Ovary (tissue), 9 donors: ENCODE measurements around the gene TREH. TPM values are rescaled to one million over a fixed set of nuclear protein-coding genes. Genes with fewer than 3 reads are reported as not detected.

Source experiments
- DNase-seq, 5 donors: peaks; one replicate each; pipeline ENCODE4 v3.0.0-alpha.2; 2019 to 2020
- H3K27ac ChIP-seq, 2 donors: fragments of 200-600 bp; one replicate each; pipeline versions ENCODE4 v1.5.1 to v1.8.0; 2019 to 2022
- H3K27me3 ChIP-seq: fragments of 200-600 bp; one replicate; pipeline ENCODE4 v1.8.0; 2022
- H3K36me3 ChIP-seq: fragments of 200-600 bp; sonication (generic); one replicate; pipeline ENCODE4 v1.5.1; 2019
- H3K4me1 ChIP-seq: one replicate; pipeline ENCODE4 v1.8.1; 2013; ENCODE audit warnings: mild to moderate bottlenecking, moderate library complexity; ENCODE audit not compliant: insufficient read depth
- H3K4me3 ChIP-seq: fragments of 200-600 bp; sonication (generic); one replicate; pipeline ENCODE4 v1.5.1; 2017
- H3K9me3 ChIP-seq, 2 donors: fragments of 200-600 bp in 1 of 2; sonication (generic) in 1 of 2; one replicate each; pipeline versions ENCODE4 v1.5.1 to v1.8.1; 2013 to 2019; ENCODE audit warnings: mild to moderate bottlenecking in 1 of 2, moderate library complexity in 1 of 2
- CTCF ChIP-seq, 3 donors: fragments of 450-650 bp in 2 of 3; fragments of 200-600 bp in 1 of 3; IDR thresholded peaks; one replicate each; pipeline versions ENCODE4 v1.5.1 to v1.8.0; 2016 to 2022; ENCODE audit warnings: antibody characterized with exemption in 3 of 3, mild to moderate bottlenecking in 1 of 3
- EP300 ChIP-seq: sonication (generic); formaldehyde crosslinking; IDR thresholded peaks from one replicate; pipeline ENCODE4 v1.6.1; 2017; ENCODE audit warnings: antibody characterized with exemption
- POLR2A ChIP-seq: fragments of 450-650 bp; IDR thresholded peaks from one replicate; pipeline ENCODE4 v1.6.1; 2017; ENCODE audit warnings: antibody characterized with exemption, mild to moderate bottlenecking, moderate library complexity
- WGBS, 3 donors: extraction: QIAGEN DNeasy Blood & Tissue Kit in 1 of 3; methylation state at CpG; one replicate each; pipeline versions ENCODE4 v1.1.5 to v1.1.7; 2013 to 2017; 5-methylcytosine and 5-hydroxymethylcytosine counted together
- intact Hi-C, 4 donors: fragments of 100-400 bp; cut with DNase I; formaldehyde crosslinking; loops; one replicate each; pipeline versions ENCODE4 v1.11.0 to v1.15.1; 2022 to 2023
- polyA plus RNA-seq, 2 donors: library from polyadenylated mRNA; stranded (reverse); fragments of 200-250 nt in 1 of 2; fragments of 350-450 nt in 1 of 2; fragmentation: Illumina TruSeq in 1 of 2; extraction: RNeasy Lipid Tissue Mini Kit (QIAGEN cat#74804) in 1 of 2; gene quantifications; one replicate each; pipeline ENCODE4 v1.2.3, GENCODE V29; 2013 to 2014
- total RNA-seq, 7 donors: library from RNA; depleted of rRNA in 2 of 7; stranded (reverse); fragments of >200 nt in 2 of 7; fragmentation: NEBNext Ultra II Directional in 3 of 7; extraction: Animal tissue kit (Norgen Biotek cat#: 25700) in 3 of 7; gene quantifications; one replicate each; pipeline versions ENCODE4 v1.1.0 to v1.2.4, GENCODE V29; 2016 to 2023
- donor health status: DM: no; HTN: no; CAD: no; lungs with moderate emphysema.
- donor health status: DM: no; HTN: no; CAD: no.
- donor health status: Bipolar disorder and iron deficiency.
- donor health status: DM: yes; HTN: yes; CAD: no.
- donor health status: DM: no; HTN: no; CAD: no.
- donor health status: DM: yes; HTN: yes; CAD: no.

TREH gene
- total and polyA plus RNA-seq, 9 donors = 0.10 to 0.48 TPM; not detected in 7

- no peak for TF ChIP-seq EP300
- TF ChIP-seq CTCF (IDR thresholded peaks at IDR 0.05) = no peak
- no peak for TF ChIP-seq POLR2A
- Histone ChIP-seq H3K27ac (no peak overlapping the region), H3K36me3 (no peaks in the 10 kb centered on the region), H3K4me3 (no peak overlapping the region), H3K27me3 (no peaks in the 10 kb centered on the region), H3K4me1 (peaks cover 6% of the 10 kb centered on the region), H3K9me3 (no peaks in the 10 kb centered on the region)
- no peak for DNase-seq
- 71 to 80% (median 75%) methylated on average over 8 of the region's 8 CpGs for WGBS, 3 donors
- intact Hi-C loops = no loop called here
Observed at GRCh38 chr11:118636569-118637290, 42.7 kb downstream of the TREH start.

GRCh38 chr11:118635642-118636041 is 43.8 kb downstream of the TREH start:
- intact Hi-C loops = no loop called here
- H3K9me3 ChIP-seq = no peaks in the 10 kb centered on the region
- peak overlapping the region in 1 of 2 donors; percentile 67 for H3K27ac ChIP-seq
- peak in 1 of 5 donors; percentile 56 for DNase-seq
- no peak for TF ChIP-seq POLR2A
- no peaks in the 10 kb centered on the region for H3K36me3 ChIP-seq
- no peaks in the 10 kb centered on the region for H3K27me3 ChIP-seq
- H3K4me3 ChIP-seq = no peak overlapping the region
- peaks cover 6% of the 10 kb centered on the region for H3K4me1 ChIP-seq
- WGBS, 3 donors = 65 to 69% (median 65%) methylated on average over 2 of the region's 2 CpGs

GRCh38 chr11:118635237-118635591 is 44.2 kb downstream of the TREH start:
- Histone ChIP-seq H3K9me3 (no peaks in the 10 kb centered on the region), H3K4me3 (peak overlapping the region; percentile 31), H3K4me1 (peaks cover 6% of the 10 kb centered on the region), H3K36me3 (no peaks in the 10 kb centered on the region), H3K27ac (peak overlapping the region in 1 of 2 donors; percentile 67), H3K27me3 (no peaks in the 10 kb centered on the region)
- no peak for TF ChIP-seq POLR2A
- TF ChIP-seq EP300 = no peak
- no peak for TF ChIP-seq CTCF (IDR thresholded peaks at IDR 0.05)
- peak in 3 of 5 donors; percentile 45 to 57 (median 53) for DNase-seq
- WGBS, 3 donors = 21 to 44% (median 30%) methylated on average over 15 of the region's 15 CpGs
- intact Hi-C loops = no loop called here

GRCh38 chr11:118634431-118635236 is 44.8 kb downstream of the TREH start:
- WGBS, 3 donors = 4 to 16% (median 6%) methylated on average over 26 to 41 of the region's 41 CpGs
- Histone ChIP-seq H3K36me3 (no peaks in the 10 kb centered on the region), H3K9me3 (no peaks in the 10 kb centered on the region), H3K27me3 (no peaks in the 10 kb centered on the region), H3K4me3 (peak overlapping the region; percentile 31), H3K4me1 (peaks cover 6% of the 10 kb centered on the region), H3K27ac (peak overlapping the region; percentile 4 to 67)
- TF ChIP-seq EP300 = no peak
- TF ChIP-seq CTCF (IDR thresholded peaks at IDR 0.05) = peak in 1 of 3 donors; percentile 22
- TF ChIP-seq POLR2A = no peak
- intact Hi-C loops = no loop called here
- peak; percentile 90 to 95 (median 93) for DNase-seq
